GM12878 (cell line): ENCODE data around the gene SPATA6. TPM values are rescaled to one million over a fixed set of nuclear protein-coding genes. Genes with fewer than 3 reads are reported as not detected.
"Not testable (repeated sequence)": the region's sequence is repeated elsewhere in the genome, so short reads cannot be mapped to it uniquely, and the experiment has no call there.

Experiments used
- ATAC-seq: fragments of 200-7000 bp; cut with Tn5 transposase; 3 replicates; pipeline ENCODE4 v1.9.1; 2020; ENCODE audit warnings: mild to moderate bottlenecking, moderate library complexity
- Bru-seq: library from RNA; stranded (reverse); fragments of 400-500 nt; gene quantifications from one replicate; lab custom pipeline; 2021; lab: Mats Ljungman, UMichigan
- BruChase-seq, 2 experiments: library from RNA; stranded (reverse); fragments of 400-500 nt; gene quantifications; one replicate each; lab custom pipeline; 2021; lab: Mats Ljungman, UMichigan
- BruUV-seq: library from RNA; stranded (reverse); fragments of 400-500 nt; replicated peaks from 2 replicates; lab custom pipeline; 2021; lab: Mats Ljungman, UMichigan
- CTCF ChIA-PET: fragments of 300-600 bp; sonication (Branson Sonifier 250); formaldehyde crosslinking; extraction: SDS; loops from one replicate; lab custom pipeline; 2021; ENCODE audit warnings: inconsistent platforms; lab: Yijun Ruan, JAX
- POLR2A ChIA-PET: fragments of 350-600 bp; formaldehyde crosslinking; extraction: SDS; loops from one replicate; lab custom pipeline; 2021; ENCODE audit warnings: inconsistent platforms; lab: Charles Lee
- RAD21 ChIA-PET: fragments of 300-600 bp; sonication (Branson Sonifier 250); formaldehyde crosslinking; loops from one replicate; lab custom pipeline; 2023; ENCODE audit warnings: antibody characterized with exemption; ENCODE audit not compliant: unreplicated experiment; lab: Charles Lee
- SMC1A ChIA-PET: fragments of 300-600 bp; sonication (Branson Sonifier 250); formaldehyde crosslinking; loops from one replicate; lab custom pipeline; 2023; ENCODE audit not compliant: unreplicated experiment, uncharacterized antibody; lab: Charles Lee
- DNase-seq: peaks from one replicate; pipeline ENCODE4 v3.0.0-alpha.2; 2011; ENCODE audit warnings: low read depth, low spot score
- FAIRE-seq: peaks from 3 replicates; lab custom pipeline; 2011; peaks lifted over from hg19 to GRCh38; lab: Jason Lieb, UNC
- H2AFZ ChIP-seq: 2 replicates; pipeline ENCODE4 v1.6.0; 2011; ENCODE audit warnings: low read depth, low read length, control low read depth; ENCODE audit not compliant: control insufficient read depth
- H3K27ac ChIP-seq: 2 replicates; pipeline ENCODE4 v1.5.1; 2011; ENCODE audit warnings: control low read depth; ENCODE audit not compliant: control insufficient read depth, insufficient read depth
- H3K27me3 ChIP-seq, 2 experiments: replicated peaks in 1 of 2; 2 replicates each; pipeline versions ENCODE4 v1.6.0 to v1.6.1; 2011; ENCODE audit warnings: low read length in 1 of 2; ENCODE audit not compliant: control insufficient read depth in 2 of 2, insufficient read depth in 2 of 2
- H3K36me3 ChIP-seq, 2 experiments: 2 replicates each; pipeline ENCODE4 v1.5.1; 2011; ENCODE audit warnings: low read length in 1 of 2; ENCODE audit not compliant: control insufficient read depth in 2 of 2, insufficient read depth in 2 of 2
- H3K4me1 ChIP-seq: 2 replicates; pipeline ENCODE4 v1.6.1; 2011; ENCODE audit warnings: mild to moderate bottlenecking, low read length, moderate library complexity, mixed read lengths; ENCODE audit not compliant: control insufficient read depth, insufficient read depth
- H3K4me2 ChIP-seq: 2 replicates; pipeline ENCODE4 v1.6.0; 2011; ENCODE audit warnings: control low read depth; ENCODE audit not compliant: control insufficient read depth, insufficient read depth
- H3K4me3 ChIP-seq: fragments of 200-600 bp; sonication (generic); 2 replicates; pipeline ENCODE4 v1.5.1; 2016
- H3K79me2 ChIP-seq: 2 replicates; pipeline ENCODE4 v1.6.0; 2011; ENCODE audit warnings: low read length; ENCODE audit not compliant: control insufficient read depth, insufficient read depth
- H3K9ac ChIP-seq: 2 replicates; pipeline ENCODE4 v1.8.0; 2011; ENCODE audit warnings: low read length, control low read depth, mixed read lengths; ENCODE audit not compliant: control insufficient read depth, insufficient read depth
- H3K9me3 ChIP-seq: replicated peaks from 3 replicates; pipeline ENCODE4 v1.5.1; 2011; ENCODE audit warnings: mild to moderate bottlenecking, low read length; ENCODE audit not compliant: control insufficient read depth, insufficient read depth
- H4K20me1 ChIP-seq: 2 replicates; pipeline ENCODE4 v1.6.0; 2011; ENCODE audit not compliant: control insufficient read depth, insufficient read depth
- BMI1 ChIP-seq: fragments of 450-650 bp; IDR thresholded peaks from 2 replicates; pipeline ENCODE4 v1.6.1; 2016; ENCODE audit warnings: mild to moderate bottlenecking, moderate library complexity, borderline replicate concordance
- CREB1 ChIP-seq: IDR thresholded peaks from 2 replicates; pipeline ENCODE4 v1.6.1; 2012; ENCODE audit warnings: low read depth, mild to moderate bottlenecking, inconsistent platforms
- NR2C2 ChIP-seq: IDR thresholded peaks from 2 replicates; pipeline ENCODE4 v1.6.1; 2011; ENCODE audit warnings: borderline replicate concordance, low read depth; ENCODE audit not compliant: control insufficient read depth, insufficient read length
- POLR2A ChIP-seq: IDR thresholded peaks from 2 replicates; pipeline ENCODE4 v1.6.1; 2011; ENCODE audit warnings: low read depth, mild to moderate bottlenecking, low read length
- RCOR1 ChIP-seq: conservative IDR thresholded peaks from 2 replicates; pipeline ENCODE4 v1.6.1; 2012; ENCODE audit warnings: low read depth, low read length, improper control_type of control experiment
- WGBS: methylation state at CpG from one replicate; pipeline ENCODE4 v1.1.6; 2016; ENCODE audit warnings: low lambda C conversion rate; ENCODE audit not compliant: insufficient replicate concordance, insufficient coverage; ENCODE audit errors: missing lambda C conversion rate; 5-methylcytosine and 5-hydroxymethylcytosine counted together
- in situ Hi-C: fragments of 300-500 bp; cut with MboI; formaldehyde crosslinking; loops from 9 replicates; pipeline ENCODE4 v1.14.3; 2018; ENCODE audit warnings: mixed read lengths
- intact Hi-C: fragments of 100-400 bp; cut with micrococcal nuclease; formaldehyde crosslinking; loops from one replicate; pipeline ENCODE4 v1.14.2; 2022; ENCODE audit not compliant: unreplicated experiment
- long read RNA-seq, 2 experiments: library from polyadenylated mRNA; unstranded; transcript quantifications; one replicate each; pipeline ENCODE4 v2.0.0, GENCODE V29; 2019 to 2020
- polyA minus RNA-seq, 3 experiments: library from RNA; depleted of rRNA, polyadenylated mRNA; stranded (reverse); fragments of >200 nt; gene quantifications; 2 replicates each; pipeline ENCODE4 v1.2.3, GENCODE V29; 2011
- polyA plus RNA-seq, 11 experiments: library from polyadenylated mRNA; depleted of rRNA in 4 of 11; unstranded in 6 of 11; stranded (reverse) in 5 of 11; fragments of >200 nt; fragmentation: Nextera tagmentation in 4 of 11; fragmentation: Illumina TruSeq in 1 of 11; extraction: Ambion mirVana in 4 of 11; extraction: Trizol in 1 of 11; gene quantifications; 1 replicate in 1 of 11; 2 replicates in 10 of 11; pipeline versions ENCODE4 v1.2.1 to v1.2.3, GENCODE V29; 2011 to 2016; ENCODE audit warnings: inconsistent platforms in 2 of 11, missing spikeins in 2 of 11, low read depth in 1 of 11
- total RNA-seq, 4 experiments: library from RNA; depleted of rRNA in 3 of 4; stranded (reverse); fragments of >200 nt in 3 of 4; fragmentation: Illumina TruSeq in 1 of 4; extraction: Trizol in 1 of 4; gene quantifications; 2 replicates each; pipeline versions ENCODE4 v1.2.1 to v1.2.3, GENCODE V29; 2013 to 2021

The SPATA6 gene
- total RNA-seq (2013; cell fraction: nucleolus; rRNA removed) = not detected in 2 replicates
- total RNA-seq (2014; rRNA removed) = not detected in 2 replicates
- total RNA-seq (2014; rRNA removed; fragmentation: Illumina TruSeq; extraction: Trizol) = not detected in 2 replicates
- total RNA-seq (2021) = 0.13 TPM in 1 of 2 replicates, not detected in the other
- polyA plus RNA-seq (2011; ENCODE audit: low read depth) = not detected
- 0.14 and 0.29 TPM in 2 replicates for polyA plus RNA-seq (2011; rRNA removed)
- polyA plus RNA-seq (2011; cell fraction: cytosol; rRNA removed) = 0.08 and 0.13 TPM in 2 replicates
- polyA plus RNA-seq (2011; cell fraction: nucleus; rRNA removed) = 0.25 TPM in 1 of 2 replicates, not detected in the other
- polyA plus RNA-seq (2012) = 0.04 and 0.11 TPM in 2 replicates
- not detected in 2 replicates for polyA plus RNA-seq (2014; fragmentation: Illumina TruSeq; extraction: Trizol)
- not detected for polyA plus RNA-seq (2014; fragmentation: Nextera tagmentation; extraction: Ambion mirVana)
- polyA plus RNA-seq (2014; rRNA removed) = 0.22 TPM in 1 of 2 replicates, not detected in the other
- not detected for polyA plus RNA-seq (2016; fragmentation: Nextera tagmentation; extraction: Ambion mirVana)
- polyA minus RNA-seq (2011; rRNA and poly(A)+ RNA removed) = 0.31 and 0.73 TPM in 2 replicates
- polyA minus RNA-seq (2011; cell fraction: cytosol; rRNA and poly(A)+ RNA removed) = not detected in 2 replicates
- polyA minus RNA-seq (2011; cell fraction: nucleus; rRNA and poly(A)+ RNA removed) = 0.12 and 0.38 TPM in 2 replicates
- percentile 13 among the genes with signal in this experiment for Bru-seq, nascent RNA
- percentile 13 among the genes with signal in this experiment for BruChase-seq, experiment 1, labeled RNA remaining after a 6-hour chase
- BruChase-seq, experiment 2, labeled RNA remaining after a 2-hour chase = percentile 15 among the genes with signal in this experiment
- long read RNA-seq, experiment 1 = 0 reads
- long read RNA-seq, experiment 2 = 0 reads

- FAIRE-seq (peak; percentile 77), ATAC-seq (peak; percentile 99), DNase-seq (peak; percentile 24)
- ChIA-PET POLR2A (no interaction called here), RAD21 (no interaction called here), SMC1A (no interaction called here), CTCF (interaction anchor here (1.1 kb wide), 1 partner anchor 26 kb away, joined by 7 read pairs; no protein-coding TSS in a partner anchor)
- in situ Hi-C loops (no loop called here), intact Hi-C loops (no loop called here)
- Histone ChIP-seq H3K27me3 (peaks cover 0 to 2% of the 10 kb centered on the region in 2 experiments; a peak in 1 of 4 replicates), H3K4me2 (peak within 1 kb of the TSS; percentile 86), H3K79me2 (no peaks in the 10 kb centered on the region), H3K27ac (no peak within 1 kb of the TSS), H3K9me3 (no peaks in the 10 kb centered on the region; the same call in 2 of the 3 replicates), H3K4me3 (peak within 1 kb of the TSS; percentile 60; the same call in 1 of the 2 replicates), H4K20me1 (no peaks in the 10 kb centered on the region), H3K36me3 (no peaks in the 10 kb centered on the region), H3K4me1 (peaks cover 3% of the 10 kb centered on the region; the same call in 1 of the 2 replicates), H3K9ac (no peak within 1 kb of the TSS), H2AFZ (peak within 1 kb of the TSS; percentile 81)
- BruUV-seq = no TSS peak
- TF ChIP-seq RCOR1 = no peak
- TF ChIP-seq NR2C2 = no peak
- peak; percentile 53; the same call in 1 of the 2 replicates for TF ChIP-seq CREB1
- peak; percentile 39; the same call in 1 of the 2 replicates for TF ChIP-seq BMI1
- TF ChIP-seq POLR2A = peak; percentile 54; the same call in 1 of the 2 replicates
- WGBS = 2% methylated on average over 57 of the region's 73 CpGs
Measured at GRCh38 chr1:48471691-48472576, at the start of gene SPATA6. TSS of gene SPATA6 (minus strand) at chr1:48472204. CDS start at chr1:48472008, 196 bp downstream.

GRCh38 chr1:48519896-48520295 lies 47.9 kb upstream of the SPATA6 start:
- RAD21 ChIA-PET, FAIRE-seq: not testable (repeated sequence)

More at GRCh38 chr1:48519896-48520295, 47.9 kb upstream of the SPATA6 start:
- in situ Hi-C loops, H3K36me3 ChIP-seq, H3K27me3 ChIP-seq, H4K20me1 ChIP-seq, intact Hi-C loops, H3K4me1 ChIP-seq, POLR2A ChIA-PET, ATAC-seq, CTCF ChIA-PET, H3K9me3 ChIP-seq, H3K79me2 ChIP-seq, H3K27ac ChIP-seq, H3K9ac ChIP-seq, H2AFZ ChIP-seq, DNase-seq, SMC1A ChIA-PET, H3K4me3 ChIP-seq, BruUV-seq, H3K4me2 ChIP-seq: not testable (repeated sequence)
- 14% methylated on average over 6 of the region's 6 CpGs for WGBS
